ENCODE results near the gene BLMH. TPM values are rescaled to one million over a fixed set of nuclear protein-coding genes. Genes with fewer than 3 reads are reported as not detected.
A peak's percentile ranks its signal among the peaks of the same experiment; 100 is the strongest.

The BLMH gene
- total and polyA plus RNA-seq, 2 donors (not counting 3 experiments of a cell fraction or from before 2014, with no cell fraction given), result 24.6 to 65.8 TPM

DNA sequence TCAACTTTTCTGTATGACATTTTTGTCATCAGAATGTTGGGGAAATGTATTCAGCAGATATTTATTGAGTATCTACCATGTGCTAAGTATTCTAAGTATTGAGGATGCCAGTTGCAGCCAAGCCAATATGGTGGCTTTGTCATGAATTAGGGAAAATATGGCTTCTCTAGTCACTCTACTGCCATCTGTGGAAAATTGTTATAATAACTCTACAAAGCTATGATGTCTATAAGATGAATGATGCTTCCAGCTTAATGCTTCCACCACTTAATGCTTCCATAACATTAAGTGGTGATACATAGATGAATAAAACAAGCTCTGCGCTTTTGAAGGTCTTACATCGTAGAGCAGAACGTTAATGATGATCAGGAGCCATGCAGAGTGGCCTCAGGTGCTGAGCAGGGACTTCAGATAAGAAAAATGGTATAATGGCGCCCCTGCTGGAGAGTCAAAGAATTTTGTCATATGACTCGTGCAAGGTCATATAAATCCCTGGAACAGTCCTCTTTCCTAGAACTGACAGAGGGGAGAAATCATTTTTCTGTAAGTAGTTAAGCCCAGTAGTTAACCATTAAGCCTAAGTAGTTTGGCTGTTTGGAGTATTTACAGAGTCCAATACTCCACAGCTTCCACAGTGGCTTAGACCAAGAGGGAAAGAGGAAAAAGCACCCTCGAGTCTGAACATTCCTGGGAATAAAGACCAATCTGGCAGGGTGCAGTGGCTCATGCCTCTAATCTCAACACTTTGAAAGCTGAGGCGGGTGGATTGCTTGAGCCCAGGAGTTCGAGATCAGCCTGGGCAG lies 44.8 kb upstream of the BLMH start:
- H3K9me3 ChIP-seq (replicated peaks; ENCODE audit: control insufficient read depth, insufficient read depth, low read length), result no peaks in the 10 kb centered on the region
- H3K4me3 ChIP-seq (replicated peaks in 1 of 3; ENCODE audit: insufficient read depth in 1 of 3, low read depth in 1 of 3, low read length in 3 of 3), result no peak overlapping the region
- ChIA-PET CTCF (interaction anchor here (0.6 to 3.0 kb wide), 40 partner anchors 8 to 544 kb away, joined by 3 to 93 read pairs (median 4); partner anchors contain the start of genes BLMH and GOSR1), POLR2A (interaction anchor here (0.5 to 1.1 kb wide), 2 partner anchors 10 to 45 kb away, joined by 3 read pairs; partner anchors contain the start of gene BLMH)
- no TSS peak for BruUV-seq (replicated peaks)
- dilution Hi-C loops (cut with MboI; ENCODE audit: extremely low pct_ligation_motif_present, low sequenced_read_pairs) (no loop called here), intact Hi-C loops (cut with micrococcal nuclease) (loop anchor here (1.0 to 2.0 kb wide), 3 partner anchors 44 to 232 kb away; no protein-coding TSS in a partner anchor)
- no peak overlapping the region for H3K9ac ChIP-seq (replicated peaks; ENCODE audit: extremely low read depth, insufficient read depth, low read length)
- FAIRE-seq, result peak; percentile 73
- TF ChIP-seq, protein P1, sequence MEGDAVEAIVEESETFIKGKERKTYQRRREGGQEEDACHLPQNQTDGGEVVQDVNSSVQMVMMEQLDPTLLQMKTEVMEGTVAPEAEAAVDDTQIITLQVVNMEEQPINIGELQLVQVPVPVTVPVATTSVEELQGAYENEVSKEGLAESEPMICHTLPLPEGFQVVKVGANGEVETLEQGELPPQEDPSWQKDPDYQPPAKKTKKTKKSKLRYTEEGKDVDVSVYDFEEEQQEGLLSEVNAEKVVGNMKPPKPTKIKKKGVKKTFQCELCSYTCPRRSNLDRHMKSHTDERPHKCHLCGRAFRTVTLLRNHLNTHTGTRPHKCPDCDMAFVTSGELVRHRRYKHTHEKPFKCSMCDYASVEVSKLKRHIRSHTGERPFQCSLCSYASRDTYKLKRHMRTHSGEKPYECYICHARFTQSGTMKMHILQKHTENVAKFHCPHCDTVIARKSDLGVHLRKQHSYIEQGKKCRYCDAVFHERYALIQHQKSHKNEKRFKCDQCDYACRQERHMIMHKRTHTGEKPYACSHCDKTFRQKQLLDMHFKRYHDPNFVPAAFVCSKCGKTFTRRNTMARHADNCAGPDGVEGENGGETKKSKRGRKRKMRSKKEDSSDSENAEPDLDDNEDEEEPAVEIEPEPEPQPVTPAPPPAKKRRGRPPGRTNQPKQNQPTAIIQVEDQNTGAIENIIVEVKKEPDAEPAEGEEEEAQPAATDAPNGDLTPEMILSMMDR (IDR thresholded peaks at IDR 0.05; ENCODE audit: extremely low read depth in 1 of 2, insufficient read depth in 1 of 2, low read depth in 1 of 2, low read length in 2 of 2), result peak; percentile 42 to 56
- TF ChIP-seq, protein P2, sequence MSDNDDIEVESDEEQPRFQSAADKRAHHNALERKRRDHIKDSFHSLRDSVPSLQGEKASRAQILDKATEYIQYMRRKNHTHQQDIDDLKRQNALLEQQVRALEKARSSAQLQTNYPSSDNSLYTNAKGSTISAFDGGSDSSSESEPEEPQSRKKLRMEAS (IDR thresholded peaks at IDR 0.05; ENCODE audit: insufficient read depth, insufficient read length), result no peak
- no peak overlapping the region for H3K27ac ChIP-seq (ENCODE audit: insufficient read depth, low read depth, low read length)
- H3K9me1 ChIP-seq (replicated peaks; ENCODE audit: control insufficient read depth, extremely low read depth, insufficient read depth, low read length), result no peaks in the 10 kb centered on the region
- H3K4me2 ChIP-seq (ENCODE audit: insufficient read depth, low read length), result no peak overlapping the region
- no peaks in the 10 kb centered on the region for H4K20me1 ChIP-seq (replicated peaks; ENCODE audit: control insufficient read depth, extremely low read depth, insufficient read depth, low read length)
- peaks cover 18% of the 10 kb centered on the region for H3K4me1 ChIP-seq (ENCODE audit: control insufficient read depth, extremely low read depth, insufficient read depth, low read length)
- H3K79me2 ChIP-seq (ENCODE audit: control insufficient read depth, insufficient read depth, low read length), result no peaks in the 10 kb centered on the region
- H2AFZ ChIP-seq (ENCODE audit: low read depth, low read length), result no peak overlapping the region
- no peaks in the 10 kb centered on the region for H3K27me3 ChIP-seq (ENCODE audit: control insufficient read depth in 2 of 2, insufficient read depth in 2 of 2, low read length in 2 of 2)
- peak; percentile 64 for DNase-seq (ENCODE audit: low read depth, low spot score)
- H3K36me3 ChIP-seq (ENCODE audit: control insufficient read depth in 2 of 2, extremely low read depth in 1 of 2, insufficient read depth in 2 of 2, low read length in 2 of 2), result no peaks in the 10 kb centered on the region

DNA sequence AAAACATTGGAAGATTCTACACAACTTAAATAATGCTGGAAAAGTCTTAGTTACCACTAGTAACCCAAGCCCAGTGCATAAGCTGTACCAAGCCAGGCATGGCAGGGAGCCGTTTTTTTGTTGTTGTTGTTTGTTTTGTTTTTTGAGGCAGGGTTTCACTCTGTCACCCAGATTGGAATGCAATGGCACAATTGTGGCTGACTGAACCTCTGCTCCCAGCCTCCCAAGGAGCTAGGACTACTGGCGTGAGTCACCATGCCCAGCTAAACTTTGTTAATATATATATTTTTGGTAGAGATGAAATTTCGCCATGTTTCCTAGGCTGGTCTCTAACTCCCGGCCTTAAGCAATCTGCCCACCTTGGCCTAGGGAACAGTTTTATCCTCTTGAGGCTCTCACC lies 42.7 kb upstream of the BLMH start:
- CTCF ChIA-PET, result interaction anchor here (1.1 to 3.0 kb wide), 10 partner anchors 8 to 241 kb away, joined by 3 to 93 read pairs (median 4); partner anchors contain the start of gene BLMH
- POLR2A ChIA-PET, result no interaction called here

More for the DNA sequence above, 42.7 kb upstream of the BLMH start:
- dilution Hi-C loops (cut with MboI; ENCODE audit: extremely low pct_ligation_motif_present, low sequenced_read_pairs) (no loop called here), intact Hi-C loops (cut with micrococcal nuclease) (no loop called here)
- Histone ChIP-seq H3K9me1 (replicated peaks; ENCODE audit: control insufficient read depth, extremely low read depth, insufficient read depth, low read length) (no peaks in the 10 kb centered on the region), H2AFZ (ENCODE audit: low read depth, low read length) (no peak overlapping the region), H3K4me1 (ENCODE audit: control insufficient read depth, extremely low read depth, insufficient read depth, low read length) (no peaks in the 10 kb centered on the region), H3K79me2 (ENCODE audit: control insufficient read depth, insufficient read depth, low read length) (no peaks in the 10 kb centered on the region), H3K27ac (ENCODE audit: insufficient read depth, low read depth, low read length) (no peak overlapping the region), H3K9ac (replicated peaks; ENCODE audit: extremely low read depth, insufficient read depth, low read length) (no peak overlapping the region), H3K4me2 (ENCODE audit: insufficient read depth, low read length) (no peak overlapping the region), H3K36me3 (ENCODE audit: control insufficient read depth in 2 of 2, extremely low read depth in 1 of 2, insufficient read depth in 2 of 2, low read length in 2 of 2) (no peaks in the 10 kb centered on the region), H4K20me1 (replicated peaks; ENCODE audit: control insufficient read depth, extremely low read depth, insufficient read depth, low read length) (no peaks in the 10 kb centered on the region), H3K9me3 (replicated peaks; ENCODE audit: control insufficient read depth, insufficient read depth, low read length) (no peaks in the 10 kb centered on the region), H3K4me3 (replicated peaks in 1 of 3; ENCODE audit: insufficient read depth in 1 of 3, low read depth in 1 of 3, low read length in 3 of 3) (no peak overlapping the region), H3K27me3 (ENCODE audit: control insufficient read depth in 2 of 2, insufficient read depth in 2 of 2, low read length in 2 of 2) (no peaks in the 10 kb centered on the region)
- FAIRE-seq (no peak), DNase-seq (ENCODE audit: low read depth, low spot score) (no peak)
- BruUV-seq (replicated peaks), result no TSS peak
- TF ChIP-seq GATA2 (IDR thresholded peaks at IDR 0.05; ENCODE audit: insufficient read depth, insufficient read length, low read depth, low read length), result no peak
- TF ChIP-seq JUN (IDR thresholded peaks at IDR 0.05; ENCODE audit: borderline replicate concordance, insufficient read depth, insufficient read length, low read depth), result no peak
- no peak for TF ChIP-seq MYC (IDR thresholded peaks at IDR 0.05; ENCODE audit: low read depth, low read length)
- TF ChIP-seq, protein P2 (IDR thresholded peaks at IDR 0.05; ENCODE audit: insufficient read depth, insufficient read length), result no peak
- TF ChIP-seq POLR2AphosphoS5 (IDR thresholded peaks at IDR 0.05; ENCODE audit: insufficient read depth, low read depth, low read length), result no peak
- no peak for TF ChIP-seq EZH2 (IDR thresholded peaks at IDR 0.05; ENCODE audit: borderline replicate concordance, low read depth, low read length, severe bottlenecking)
- TF ChIP-seq FOS (IDR thresholded peaks at IDR 0.05; ENCODE audit: borderline replicate concordance, insufficient read depth, low read length), result no peak
- no peak for TF ChIP-seq POLR2A (IDR thresholded peaks at IDR 0.05; ENCODE audit: low read depth, low read length)
- TF ChIP-seq, protein P1 (IDR thresholded peaks at IDR 0.05; ENCODE audit: extremely low read depth in 1 of 2, insufficient read depth in 1 of 2, low read depth in 1 of 2, low read length in 2 of 2), result no peak

Data from endothelial cell of umbilical vein (primary cell).